GM19025 (cell line): Measurements from ENCODE around the gene RHBDL1.
"Not testable (repeated sequence)": the region's sequence is repeated elsewhere in the genome, so short reads cannot be mapped to it uniquely, and the experiment has no call there.

ENCODE experiments used
- ATAC-seq: cut with Tn5 transposase; IDR thresholded peaks from one replicate; pipeline ENCODE4 v1.9.1; 2021; ENCODE audit warnings: mild to moderate bottlenecking, low read depth, moderate library complexity; ENCODE audit not compliant: unreplicated experiment

Gene RHBDL1

GRCh38 chr16:684071-684794 is 8.8 kb downstream of the RHBDL1 start, which contains the start of gene JMJD8:
TSS of gene JMJD8 (minus strand) at chr16:684334. CDS start at chr16:684319, 15 bp downstream.
- peak; percentile 70 for ATAC-seq

GRCh38 chr16:684961-685696 is 9.7 kb downstream of the RHBDL1 start:
- no peak for ATAC-seq

- ATAC-seq = no peak
These were observed 10.5 kb downstream of the RHBDL1 start for GRCh38 chr16:685967-686366.

DNA sequence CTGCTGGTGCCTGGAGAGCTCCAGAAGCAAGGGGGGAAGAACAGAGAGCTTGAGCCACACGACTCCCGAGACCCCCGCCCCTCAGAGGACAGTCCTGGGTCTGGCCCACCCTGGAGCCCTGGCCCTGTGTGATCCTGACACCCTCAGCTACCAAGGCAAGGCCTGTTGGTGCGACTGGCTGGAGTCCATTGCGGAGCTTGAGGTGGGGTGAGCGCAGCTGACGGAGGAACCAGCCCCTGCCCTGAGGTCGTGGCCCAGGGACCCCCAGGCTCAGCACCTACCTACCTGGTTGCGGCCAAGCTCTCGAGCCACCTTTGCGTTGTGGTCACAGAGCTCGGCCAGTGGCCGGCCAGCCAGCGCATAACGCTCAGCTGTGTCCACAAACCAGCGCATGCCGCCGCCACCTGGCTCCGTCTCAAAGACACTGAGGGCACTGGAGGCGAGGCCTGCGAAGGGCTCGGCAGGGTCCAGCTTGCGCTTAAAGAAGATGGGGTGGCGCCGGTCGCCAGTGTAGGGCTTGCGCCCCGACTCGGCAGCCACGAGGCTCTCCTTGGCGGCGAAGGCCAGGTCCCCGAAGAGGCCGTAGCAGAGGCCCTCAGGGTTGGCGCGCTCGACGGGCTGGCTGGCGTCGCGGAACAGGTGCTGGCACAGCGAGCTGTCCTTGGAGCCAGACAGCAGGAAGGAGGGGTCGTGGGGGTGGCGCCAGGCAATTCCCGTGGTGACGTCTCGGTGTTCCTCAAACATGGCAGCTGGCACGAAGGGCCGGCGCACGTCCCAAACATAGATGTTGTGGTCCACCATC is 11.2 kb downstream of the RHBDL1 start:
- ATAC-seq = no peak

DNA sequence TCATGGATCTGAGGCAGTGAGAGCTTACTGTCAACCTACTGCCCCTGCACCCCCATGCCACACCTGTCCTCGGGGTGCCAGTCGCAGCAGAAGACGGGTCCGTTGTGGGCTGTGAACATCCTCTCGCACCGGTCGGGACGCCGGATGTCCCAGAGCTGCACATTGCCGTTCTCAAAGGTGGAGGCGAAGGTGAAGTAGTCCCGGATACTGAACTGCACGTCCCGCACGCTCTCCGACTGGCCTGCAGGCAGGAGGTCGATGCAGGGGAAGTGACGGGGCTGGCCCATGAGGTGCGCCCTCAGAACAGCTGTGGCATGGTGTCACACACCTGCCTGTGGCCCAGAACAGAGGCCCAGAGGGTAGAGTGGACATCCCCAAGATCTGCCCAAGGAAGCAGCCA is 12.0 kb downstream of the RHBDL1 start:
- no peak for ATAC-seq

- ATAC-seq = no peak
These were observed 13.9 kb downstream of the RHBDL1 start for GRCh38 chr16:689175-689897.

DNA sequence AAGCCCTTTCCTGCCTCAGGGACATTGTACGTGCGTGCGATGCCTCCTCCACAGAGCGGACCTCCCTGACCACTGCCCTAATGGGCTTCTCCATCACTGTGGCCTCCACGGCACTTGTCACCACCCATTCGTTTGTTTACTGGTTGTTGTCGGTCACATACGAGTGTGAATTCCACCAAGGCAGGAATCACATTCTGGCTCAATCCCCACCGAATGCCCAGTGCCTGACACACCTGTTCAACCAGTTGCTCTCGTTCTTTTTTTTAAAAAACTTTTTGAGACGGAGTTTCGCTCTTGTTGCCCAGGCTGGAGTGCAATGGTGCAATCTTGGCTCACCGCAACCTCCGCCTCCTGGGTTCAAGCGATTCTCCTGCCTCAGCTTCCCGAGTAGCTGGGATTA is 15.8 kb downstream of the RHBDL1 start:
- not testable (repeated sequence) for ATAC-seq

DNA sequence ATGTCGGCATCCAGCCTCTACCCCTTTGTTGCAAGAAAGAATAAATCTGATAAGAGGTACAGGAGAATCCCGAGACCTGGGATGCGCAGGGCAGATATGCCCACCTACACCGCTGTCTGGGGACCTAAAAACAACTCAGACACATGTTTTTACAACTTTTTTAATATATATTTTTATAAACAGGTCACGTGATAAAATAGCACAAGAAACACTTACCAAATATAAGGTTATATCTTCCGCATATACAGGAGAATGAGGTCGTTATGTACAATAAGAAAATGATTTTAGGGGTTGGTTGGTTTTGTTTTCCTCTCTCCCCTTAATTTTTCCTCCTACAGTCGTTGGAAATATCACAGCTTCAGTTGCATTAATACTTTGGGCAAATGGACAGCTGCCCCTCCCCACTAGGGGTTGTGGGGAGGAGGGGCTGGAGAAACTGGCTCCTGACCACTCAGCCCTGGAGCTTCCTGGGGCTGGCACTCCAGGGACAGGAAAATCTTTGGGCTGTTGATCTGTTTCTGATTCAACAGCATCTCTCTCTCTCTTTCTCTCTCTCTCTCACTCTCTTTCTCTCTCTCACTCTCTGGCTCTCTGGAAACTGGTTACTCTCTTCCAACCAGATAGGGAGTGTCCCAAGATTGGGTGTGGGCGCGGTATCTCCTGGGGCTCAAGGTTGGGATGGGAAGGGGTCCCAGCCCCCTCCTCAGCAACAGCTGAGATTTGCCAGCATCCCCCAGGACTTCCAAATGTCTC is 17.1 kb downstream of the RHBDL1 start:
- no peak for ATAC-seq

DNA sequence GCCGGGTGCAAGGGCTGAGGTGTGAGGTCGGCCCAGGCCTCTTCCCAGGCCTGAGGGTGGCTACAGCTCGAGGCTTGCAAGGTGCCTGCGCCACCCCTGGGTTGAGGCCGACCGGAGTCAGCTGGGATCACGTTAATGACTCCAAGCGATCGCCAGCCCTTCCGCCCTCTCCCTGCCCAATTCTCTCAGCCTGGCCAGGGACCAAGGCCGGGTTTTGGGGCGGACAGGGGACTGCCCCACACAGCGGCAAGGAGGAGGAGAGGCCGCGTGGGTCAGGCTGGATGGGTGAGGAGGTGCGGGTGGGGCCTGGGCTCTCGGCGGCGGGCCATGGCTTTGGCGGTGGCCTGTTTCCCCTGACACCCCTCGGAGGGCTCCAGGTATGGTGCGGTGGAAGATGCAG is 17.9 kb downstream of the RHBDL1 start:
- ATAC-seq = no peak

- no peak for ATAC-seq
These were observed 18.3 kb downstream of the RHBDL1 start for GRCh38 chr16:693766-694165.

DNA sequence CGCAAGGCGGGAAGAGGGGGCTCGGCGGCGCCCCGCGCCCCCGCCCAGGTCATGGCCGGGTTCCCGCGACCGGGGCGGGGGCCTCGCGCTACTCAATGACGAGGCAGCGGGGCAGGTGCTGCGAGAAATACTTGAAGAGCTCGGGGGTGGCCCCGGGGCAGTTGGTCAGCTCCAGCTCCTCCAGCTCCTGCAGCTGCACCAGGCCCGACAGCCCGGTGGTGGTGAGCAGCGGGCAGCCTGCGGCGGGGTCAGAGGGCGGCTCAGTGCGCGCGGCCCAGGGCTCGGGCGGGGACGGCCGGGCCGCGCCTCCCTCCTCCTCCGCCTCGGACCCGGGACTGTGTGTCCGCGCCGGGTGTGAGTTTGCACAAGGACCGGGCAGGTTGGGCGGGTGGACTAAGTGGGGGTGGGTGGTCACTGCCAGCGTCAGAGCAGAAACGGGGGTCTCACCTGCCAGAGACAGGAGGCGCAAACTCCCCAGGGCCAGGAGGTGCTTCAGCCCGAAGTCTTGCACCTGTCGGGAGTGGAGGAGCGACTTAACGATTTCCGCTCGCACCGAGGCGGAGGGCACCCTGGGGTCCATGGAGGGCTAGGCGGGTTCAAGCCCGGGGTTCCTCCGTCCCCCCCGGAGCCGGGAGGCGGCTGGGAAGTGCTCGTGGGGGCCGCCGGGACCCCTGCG is 18.9 kb downstream of the RHBDL1 start:
- ATAC-seq = no peak

- no peak for ATAC-seq
These were observed 19.4 kb downstream of the RHBDL1 start for GRCh38 chr16:694863-695354.

- no peak for ATAC-seq
These were observed 20.1 kb downstream of the RHBDL1 start for GRCh38 chr16:695355-696089.

DNA sequence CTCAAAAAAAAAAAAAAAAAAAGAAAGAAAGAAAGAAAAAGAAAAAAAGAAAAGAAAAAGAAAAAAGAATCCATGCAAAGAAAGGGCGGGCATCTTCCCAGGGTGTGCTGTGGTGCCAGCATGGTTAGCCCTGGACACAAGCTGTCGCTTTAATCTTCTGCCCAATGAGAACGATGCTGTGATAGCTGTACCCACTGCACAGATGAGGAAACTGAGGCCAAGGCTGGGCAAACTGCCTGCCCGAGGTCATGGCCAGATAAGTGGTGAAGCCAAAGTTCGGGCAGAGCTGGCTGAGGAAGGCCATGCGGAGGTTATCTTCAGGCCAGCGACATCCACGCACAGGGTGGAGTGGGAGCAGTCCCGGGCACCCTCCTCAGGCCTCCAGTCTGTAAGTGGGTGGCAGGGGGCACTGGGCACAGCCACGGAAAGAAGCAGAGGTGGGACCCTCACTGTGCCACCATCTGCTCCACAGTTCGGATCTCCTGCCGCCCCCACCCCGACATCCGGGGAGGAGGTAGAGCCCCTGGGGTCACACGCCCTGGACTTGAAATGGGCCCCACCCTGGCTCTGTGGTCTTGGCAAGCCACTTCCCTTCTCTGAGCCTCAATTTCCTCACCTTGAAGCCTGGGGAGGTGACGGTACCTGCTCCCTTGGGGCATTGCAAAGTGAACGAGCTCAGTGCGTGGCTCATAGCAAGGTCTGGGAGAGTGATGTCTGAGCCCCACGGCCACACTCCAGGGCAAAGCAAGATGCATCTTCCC is 23.6 kb downstream of the RHBDL1 start:
- no peak for ATAC-seq

DNA sequence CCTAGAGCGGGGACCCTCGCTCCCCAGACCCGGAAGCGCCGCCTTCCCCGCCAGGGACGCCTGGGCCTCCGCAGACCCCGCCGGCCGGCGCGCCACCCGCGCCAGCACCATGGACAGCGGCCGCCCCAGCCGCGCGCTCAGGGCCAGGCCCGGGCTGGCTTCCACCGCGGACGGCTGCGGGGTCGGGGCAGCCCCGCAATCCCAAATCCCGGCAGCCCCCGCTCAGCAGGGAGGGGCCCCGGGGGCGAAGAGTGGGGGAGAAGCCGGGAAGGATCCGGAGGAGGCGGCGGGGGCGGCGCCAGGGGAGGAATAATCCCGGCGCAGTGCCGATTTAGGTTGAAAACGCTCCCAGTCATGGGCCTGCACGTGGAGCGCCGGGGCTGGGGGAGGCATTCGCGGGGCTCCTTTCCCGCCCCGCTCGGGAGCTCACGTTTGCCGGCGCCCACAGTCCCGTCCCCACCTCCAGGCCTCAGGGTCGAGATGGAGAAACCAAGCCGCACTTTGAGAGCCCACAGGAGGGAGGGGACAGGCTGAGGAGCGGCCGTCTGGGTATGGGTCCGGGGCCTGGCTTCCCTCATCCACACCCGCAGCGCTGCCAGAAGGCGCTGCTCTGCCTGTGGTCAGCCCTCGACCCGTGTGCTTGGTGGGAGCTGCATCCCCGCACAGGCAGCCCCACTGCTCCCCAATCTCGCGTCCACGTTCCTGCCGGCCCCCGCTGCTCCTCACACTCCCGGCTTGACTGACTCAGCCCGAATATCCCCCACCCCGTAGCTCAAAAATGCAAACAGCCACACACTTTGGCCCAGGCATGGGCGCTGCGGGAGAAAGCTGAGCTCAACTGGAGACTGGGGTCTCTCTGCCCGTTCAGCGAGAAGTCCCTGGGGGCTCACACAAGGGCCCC is 25.5 kb downstream of the RHBDL1 start:
- no peak for ATAC-seq

DNA sequence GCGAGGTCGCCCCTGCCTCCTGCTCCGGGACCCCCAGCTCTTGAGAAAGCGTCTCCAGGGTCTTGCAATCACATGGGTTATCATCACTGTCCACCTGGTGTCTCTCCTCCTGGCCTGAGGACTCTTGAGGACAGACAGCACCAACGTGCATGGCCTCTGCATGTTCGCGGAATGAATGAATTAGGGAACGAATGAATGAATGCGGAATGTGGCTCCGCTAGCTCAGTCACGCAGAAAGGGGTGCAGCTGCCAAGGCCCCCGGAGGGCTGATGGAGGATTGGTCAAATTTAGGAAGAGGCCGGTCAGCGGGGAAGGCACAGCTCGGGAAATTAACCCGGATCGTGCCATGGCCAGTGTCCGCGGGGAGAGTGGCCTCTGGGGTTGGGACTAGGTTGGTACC is 26.9 kb downstream of the RHBDL1 start:
- ATAC-seq = no peak

DNA sequence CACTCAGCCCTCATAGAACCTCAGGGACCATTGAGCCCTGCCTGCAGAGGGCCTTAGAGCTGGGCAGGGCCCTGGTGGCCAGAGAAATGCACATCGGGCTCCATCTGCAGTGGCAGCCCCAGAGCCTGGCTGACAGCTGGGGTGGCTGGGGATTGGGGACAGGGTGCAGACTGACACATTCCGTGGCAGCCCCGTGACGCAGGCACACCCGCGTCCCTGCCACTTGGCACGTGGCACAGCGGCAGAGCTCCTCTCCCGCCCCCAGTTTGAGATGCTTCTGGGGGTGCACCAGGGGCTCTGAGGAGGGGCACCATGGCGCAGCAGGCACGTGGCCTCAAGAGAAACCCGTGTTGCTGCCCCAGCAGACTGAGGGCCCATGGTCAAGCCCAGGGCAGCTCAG is 27.9 kb downstream of the RHBDL1 start:
- no peak for ATAC-seq
